Stimulated activated CD8-positive, alpha-beta memory T cell treated with anti-CD3 and anti-CD28 coated beads, Interleukin-15, amount 100 ng/mL, for 4 hours (primary cell): ENCODE measurements around the gene RADIL.
"Not testable (repeated sequence)": the region's sequence is repeated elsewhere in the genome, so short reads cannot be mapped to it uniquely, and the experiment has no call there.

Experiments
- DNase-seq, 2 donors: peaks; one replicate each; pipeline ENCODE4 v3.0.0-alpha.2; 2020; ENCODE audit warnings: low read depth in 2 of 2

RADIL gene

GRCh38 chr7:4808565-4808964 lies 75.0 kb downstream of the RADIL start:
- no peak for DNase-seq

- DNase-seq: no peak
These were observed 75.5 kb downstream of the RADIL start for GRCh38 chr7:4808026-4808425.

- DNase-seq: no peak
These were observed 75.9 kb downstream of the RADIL start for GRCh38 chr7:4807598-4808016.

GRCh38 chr7:4806983-4807597 lies 76.4 kb downstream of the RADIL start:
- no peak for DNase-seq

GRCh38 chr7:4805984-4806300 lies 77.6 kb downstream of the RADIL start:
- DNase-seq: no peak

GRCh38 chr7:4805110-4805983 lies 78.2 kb downstream of the RADIL start:
- no peak for DNase-seq

- no peak for DNase-seq
These were observed 79.9 kb downstream of the RADIL start for GRCh38 chr7:4803397-4804241.

- DNase-seq: not testable (repeated sequence)
These were observed 80.9 kb downstream of the RADIL start for GRCh38 chr7:4802577-4802976.

GRCh38 chr7:4801839-4802231 lies 81.7 kb downstream of the RADIL start:
- DNase-seq: no peak

GRCh38 chr7:4800926-4801838 lies 82.3 kb downstream of the RADIL start:
- DNase-seq: no peak

GRCh38 chr7:4800487-4800886 lies 83.0 kb downstream of the RADIL start:
- no peak for DNase-seq

- no peak for DNase-seq
These were observed 83.8 kb downstream of the RADIL start for GRCh38 chr7:4799508-4800268.

GRCh38 chr7:4798706-4799235 lies 84.7 kb downstream of the RADIL start:
- no peak for DNase-seq

GRCh38 chr7:4797858-4798705 lies 85.4 kb downstream of the RADIL start:
- DNase-seq: peak in 1 of 2 donors; percentile 25

GRCh38 chr7:4796453-4796852 lies 87.1 kb downstream of the RADIL start:
- DNase-seq: no peak

- DNase-seq: no peak
These were observed 88.7 kb downstream of the RADIL start for GRCh38 chr7:4794591-4795350.

- not testable (repeated sequence) for DNase-seq
These were observed 89.3 kb downstream of the RADIL start for GRCh38 chr7:4794171-4794570.

- DNase-seq: not testable (repeated sequence)
These were observed 90.0 kb downstream of the RADIL start for GRCh38 chr7:4793385-4793993.
